GM19397 (cell line): Measurements from ENCODE around the gene RP9.
A peak's percentile ranks its signal among the peaks of the same experiment; 100 is the strongest.

Experiments
- ATAC-seq: cut with Tn5 transposase; IDR thresholded peaks from one replicate; pipeline ENCODE4 v1.9.1; 2021; ENCODE audit warnings: mild to moderate bottlenecking, moderate library complexity; ENCODE audit not compliant: unreplicated experiment

Gene RP9

GRCh38 chr7:33066771-33067170 lies 42.4 kb downstream of the RP9 start:
- ATAC-seq = no peak

GRCh38 chr7:33065981-33066380 lies 43.2 kb downstream of the RP9 start:
- ATAC-seq = no peak

GRCh38 chr7:33062782-33063443 lies 46.3 kb downstream of the RP9 start:
- peak; percentile 95 for ATAC-seq

- ATAC-seq = peak; percentile 41
Observed at GRCh38 chr7:33062023-33062781, 47.0 kb downstream of the RP9 start, which contains the start of gene NT5C3A. TSS of gene NT5C3A (minus strand) at chr7:33062776. CDS start at chr7:33062705, 71 bp downstream.

- ATAC-seq = no peak
Observed at GRCh38 chr7:33061282-33061937, 47.8 kb downstream of the RP9 start.

- no peak for ATAC-seq
Observed at GRCh38 chr7:33059635-33060034, 49.6 kb downstream of the RP9 start.

GRCh38 chr7:33055158-33055557 lies 54.0 kb downstream of the RP9 start:
- ATAC-seq = no peak

- ATAC-seq = no peak
Observed at GRCh38 chr7:33054261-33054964, 54.8 kb downstream of the RP9 start.

- no peak for ATAC-seq
Observed at GRCh38 chr7:33053721-33054120, 55.5 kb downstream of the RP9 start.

- ATAC-seq = no peak
Observed at GRCh38 chr7:33050535-33051318, 58.5 kb downstream of the RP9 start.

- ATAC-seq = no peak
Observed at GRCh38 chr7:33048704-33049103, 60.5 kb downstream of the RP9 start.

- no peak for ATAC-seq
Observed at GRCh38 chr7:33048257-33048656, 60.9 kb downstream of the RP9 start.

- no peak for ATAC-seq
Observed at GRCh38 chr7:33044986-33045385, 64.2 kb downstream of the RP9 start.
